Subcutaneous abdominal adipose tissue (tissue), 5 donors: Measurements from ENCODE around the gene LILRA2.
"Not testable (repeated sequence)": the region's sequence is repeated elsewhere in the genome, so short reads cannot be mapped to it uniquely, and the experiment has no call there.

Experiments used
- H3K27ac ChIP-seq: one replicate; pipeline ENCODE4 v1.7.0; 2013; ENCODE audit warnings: low read depth, mild to moderate bottlenecking, inconsistent platforms, low read length, moderate library complexity
- H3K27me3 ChIP-seq, 5 donors: one replicate each; pipeline ENCODE4 v1.7.0; 2013; ENCODE audit warnings: low read length in 5 of 5, inconsistent platforms in 1 of 5; ENCODE audit not compliant: control insufficient read depth in 5 of 5, insufficient read depth in 4 of 5
- H3K36me3 ChIP-seq, 5 donors: one replicate each; pipeline ENCODE4 v1.7.0; 2013; ENCODE audit warnings: low read length in 5 of 5; ENCODE audit not compliant: control insufficient read depth in 5 of 5, insufficient read depth in 5 of 5
- H3K4me1 ChIP-seq, 5 donors: one replicate each; pipeline ENCODE4 v1.7.0; 2013; ENCODE audit warnings: low read length in 5 of 5, mild to moderate bottlenecking in 3 of 5, moderate library complexity in 1 of 5; ENCODE audit not compliant: control insufficient read depth in 5 of 5, insufficient read depth in 5 of 5
- H3K4me3 ChIP-seq, 5 donors: one replicate each; pipeline ENCODE4 v1.7.0; 2013; ENCODE audit warnings: low read length in 5 of 5, low read depth in 1 of 5
- H3K9ac ChIP-seq, 5 donors: one replicate each; pipeline ENCODE4 v1.7.0; 2013; ENCODE audit warnings: low read length in 5 of 5, mild to moderate bottlenecking in 4 of 5, moderate library complexity in 3 of 5
- H3K9me3 ChIP-seq, 5 donors: one replicate each; pipeline ENCODE4 v1.7.0; 2013; ENCODE audit warnings: low read length in 5 of 5; ENCODE audit not compliant: control insufficient read depth in 5 of 5
- donor health status: healthy.
- donor health status: healthy.
- donor health status: healthy.
- donor health status: healthy.
- donor health status: healthy.

LILRA2 gene

GRCh38 chr19:54622431-54622830, 48.8 kb downstream of the LILRA2 start:
- H3K27ac ChIP-seq: no peak overlapping the region
- no peaks in the 10 kb centered on the region for H3K36me3 ChIP-seq
- peaks cover 0 to 6% (median 4%) of the 10 kb centered on the region in 5 donors for H3K9me3 ChIP-seq
- H3K27me3 ChIP-seq: no peaks in the 10 kb centered on the region
- no peaks in the 10 kb centered on the region for H3K4me1 ChIP-seq
- no peak overlapping the region for H3K4me3 ChIP-seq
- H3K9ac ChIP-seq: no peak overlapping the region

- not testable (repeated sequence) for H3K9me3 ChIP-seq, H3K4me3 ChIP-seq, H3K9ac ChIP-seq, H3K36me3 ChIP-seq, H3K27ac ChIP-seq, H3K27me3 ChIP-seq, H3K4me1 ChIP-seq
Observed at GRCh38 chr19:54624234-54624633, 50.6 kb downstream of the LILRA2 start.

- H3K9me3 ChIP-seq, H3K27ac ChIP-seq, H3K36me3 ChIP-seq, H3K4me3 ChIP-seq, H3K27me3 ChIP-seq, H3K4me1 ChIP-seq, H3K9ac ChIP-seq: not testable (repeated sequence)
Observed at GRCh38 chr19:54624934-54625730, 51.5 kb downstream of the LILRA2 start.

GRCh38 chr19:54626757-54627156, 53.2 kb downstream of the LILRA2 start:
- H3K27ac ChIP-seq: no peak overlapping the region
- H3K9me3 ChIP-seq: peaks cover 0 to 6% (median 4%) of the 10 kb centered on the region in 5 donors
- H3K36me3 ChIP-seq: no peaks in the 10 kb centered on the region
- H3K4me3 ChIP-seq: no peak overlapping the region
- no peak overlapping the region for H3K9ac ChIP-seq
- peaks cover 0 to 11% (median 2%) of the 10 kb centered on the region in 5 donors for H3K27me3 ChIP-seq
- H3K4me1 ChIP-seq: peaks cover 0 to 14% (median 4%) of the 10 kb centered on the region in 5 donors

GRCh38 chr19:54627912-54628311, 54.3 kb downstream of the LILRA2 start:
- H3K4me3 ChIP-seq, H3K36me3 ChIP-seq, H3K9me3 ChIP-seq, H3K9ac ChIP-seq, H3K27ac ChIP-seq: not testable (repeated sequence)
- Histone ChIP-seq H3K27me3 (peaks cover 0 to 16% (median 5%) of the 10 kb centered on the region in 5 donors), H3K4me1 (peaks cover 0 to 17% (median 4%) of the 10 kb centered on the region in 5 donors)

GRCh38 chr19:54630262-54630661, 56.7 kb downstream of the LILRA2 start, which contains the start of gene LILRB1:
LILRB1 (plus strand) TSS chr19:54630484; CDS start chr19:54631074, 590 bp downstream.
- not testable (repeated sequence) for H3K27ac ChIP-seq, H3K9me3 ChIP-seq, H3K36me3 ChIP-seq
- Histone ChIP-seq H3K9ac (peak within 1 kb of the TSS in 1 of 5 donors; percentile 30), H3K4me1 (peaks cover 0 to 17% (median 4%) of the 10 kb centered on the region in 5 donors), H3K4me3 (peak within 1 kb of the TSS; percentile 27 to 52 (median 47)), H3K27me3 (peaks cover 0 to 16% (median 5%) of the 10 kb centered on the region in 5 donors)

GRCh38 chr19:54630782-54631181, 57.2 kb downstream of the LILRA2 start:
- no peak overlapping the region for H3K27ac ChIP-seq
- H3K9me3 ChIP-seq: peaks cover 0 to 6% (median 4%) of the 10 kb centered on the region in 5 donors
- peaks cover 0 to 17% (median 4%) of the 10 kb centered on the region in 5 donors for H3K4me1 ChIP-seq
- H3K27me3 ChIP-seq: peaks cover 0 to 16% (median 5%) of the 10 kb centered on the region in 5 donors
- peak overlapping the region in 1 of 5 donors; percentile 30 for H3K9ac ChIP-seq
- H3K4me3 ChIP-seq: peak overlapping the region; percentile 27 to 52 (median 47)
- no peaks in the 10 kb centered on the region for H3K36me3 ChIP-seq

GRCh38 chr19:54631489-54632337, 58.1 kb downstream of the LILRA2 start:
- H3K4me3 ChIP-seq, H3K9me3 ChIP-seq, H3K27ac ChIP-seq, H3K9ac ChIP-seq, H3K36me3 ChIP-seq: not testable (repeated sequence)
- peaks cover 0 to 17% (median 4%) of the 10 kb centered on the region in 5 donors for H3K4me1 ChIP-seq
- H3K27me3 ChIP-seq: peaks cover 0 to 16% (median 5%) of the 10 kb centered on the region in 5 donors

- H3K27ac ChIP-seq, H3K9ac ChIP-seq, H3K36me3 ChIP-seq, H3K9me3 ChIP-seq, H3K4me3 ChIP-seq: not testable (repeated sequence)
- Histone ChIP-seq H3K27me3 (peaks cover 0 to 16% (median 5%) of the 10 kb centered on the region in 5 donors), H3K4me1 (peaks cover 0 to 17% (median 4%) of the 10 kb centered on the region in 5 donors)
Observed at GRCh38 chr19:54632517-54632916, 58.9 kb downstream of the LILRA2 start.

- H3K27ac ChIP-seq: no peak overlapping the region
- H3K9me3 ChIP-seq: no peaks in the 10 kb centered on the region
- no peak overlapping the region for H3K9ac ChIP-seq
- peaks cover 0 to 17% (median 4%) of the 10 kb centered on the region in 5 donors for H3K4me1 ChIP-seq
- H3K4me3 ChIP-seq: no peak overlapping the region
- H3K27me3 ChIP-seq: peaks cover 0 to 16% (median 5%) of the 10 kb centered on the region in 5 donors
- H3K36me3 ChIP-seq: no peaks in the 10 kb centered on the region
Observed at GRCh38 chr19:54633401-54633800, 59.8 kb downstream of the LILRA2 start.
